Neural cell (in vitro differentiated cells): Measurements from ENCODE around the gene SLC8A1. TPM values are rescaled to one million over a fixed set of nuclear protein-coding genes. Genes with fewer than 3 reads are reported as not detected.

ENCODE experiments used
- H2AFZ ChIP-seq: fragments of 200-600, 300-800 bp; sonication (generic), shearing (Covaris generic); 2 replicates; pipeline ENCODE4 v1.6.0; 2014; ENCODE audit warnings: low read depth, mild to moderate bottlenecking, antibody characterized with exemption, low read length, moderate library complexity
- H3F3A ChIP-seq: fragments of 200-600 bp; shearing (Covaris generic); 2 replicates; pipeline ENCODE4 v1.6.1; 2016; ENCODE audit warnings: mild to moderate bottlenecking, moderate library complexity, mixed read lengths, antibody characterized with exemption, low read length; ENCODE audit not compliant: insufficient read depth, poor library complexity, severe bottlenecking
- H3K27ac ChIP-seq: fragments of 200-600, 300-800 bp; sonication (generic), shearing (Covaris generic); 2 replicates; pipeline ENCODE4 v1.5.1; 2014; ENCODE audit warnings: mild to moderate bottlenecking, low read length, moderate library complexity
- H3K27me3 ChIP-seq: fragments of 300-800, 200-600 bp; sonication (generic), shearing (Covaris generic); 2 replicates; pipeline ENCODE4 v1.6.0; 2014; ENCODE audit warnings: mild to moderate bottlenecking, low read depth, low read length, moderate library complexity; ENCODE audit not compliant: insufficient read depth
- H3K36me3 ChIP-seq: fragments of 300-800, 200-600 bp; sonication (generic), shearing (Covaris generic); 2 replicates; pipeline ENCODE4 v1.5.1; 2014; ENCODE audit warnings: mild to moderate bottlenecking, antibody characterized with exemption, low read length, moderate library complexity; ENCODE audit not compliant: insufficient read depth
- H3K4me2 ChIP-seq: fragments of 300-800, 200-600 bp; sonication (generic), shearing (Covaris generic); 2 replicates; pipeline ENCODE4 v1.6.0; 2014; ENCODE audit warnings: mild to moderate bottlenecking, low read length
- H3K4me3 ChIP-seq: fragments of 300-800, 200-600 bp; sonication (generic), shearing (Covaris generic); 2 replicates; pipeline ENCODE4 v1.5.1; 2014; ENCODE audit warnings: mild to moderate bottlenecking, low read length, moderate library complexity
- H3K79me2 ChIP-seq: fragments of 200-600 bp; shearing (Covaris generic); replicated peaks from 2 replicates; pipeline ENCODE4 v1.6.0; 2014; ENCODE audit warnings: mild to moderate bottlenecking, low read length, moderate library complexity; ENCODE audit not compliant: insufficient read depth
- H3K9ac ChIP-seq: fragments of 300-800, 200-600 bp; sonication (generic), shearing (Covaris generic); 2 replicates; pipeline ENCODE4 v1.6.1; 2016; ENCODE audit warnings: mild to moderate bottlenecking, low read length, mixed read lengths
- H3K9me2 ChIP-seq: fragments of 200-600 bp; shearing (Covaris generic); 2 replicates; pipeline ENCODE4 v1.6.1; 2016; ENCODE audit warnings: mild to moderate bottlenecking, low read length, mixed read lengths; ENCODE audit not compliant: insufficient read depth
- H3K9me3 ChIP-seq: fragments of 200-600, 300-800 bp; sonication (generic), shearing (Covaris generic); 2 replicates; pipeline ENCODE4 v1.6.1; 2016; ENCODE audit warnings: mild to moderate bottlenecking, mixed run types, low read length, moderate library complexity, mixed read lengths
- H4K20me1 ChIP-seq: fragments of 200-600 bp; shearing (Covaris generic); 2 replicates; pipeline ENCODE4 v1.6.1; 2016; ENCODE audit warnings: mild to moderate bottlenecking, mixed run types; ENCODE audit not compliant: insufficient read depth
- EZH2 ChIP-seq: fragments of 200-600, 300-800 bp; shearing (Covaris generic), sonication (generic); IDR thresholded peaks from 2 replicates; pipeline ENCODE4 v1.6.1; 2014; ENCODE audit warnings: antibody characterized with exemption, low read length, borderline replicate concordance, mild to moderate bottlenecking; ENCODE audit not compliant: insufficient read depth, poor library complexity, severe bottlenecking
- MXI1 ChIP-seq: fragments of 450-650 bp; conservative IDR thresholded peaks from 2 replicates; pipeline ENCODE4 v1.6.1; 2014; ENCODE audit warnings: antibody characterized with exemption, mild to moderate bottlenecking; ENCODE audit not compliant: poor library complexity, severe bottlenecking
- POLR2AphosphoS5 ChIP-seq: IDR thresholded peaks from 2 replicates; pipeline ENCODE4 v1.6.1; 2012
- RAD21 ChIP-seq: fragments of 450-650 bp; conservative IDR thresholded peaks from 2 replicates; pipeline ENCODE4 v1.6.1; 2014; ENCODE audit warnings: antibody characterized with exemption, mild to moderate bottlenecking, moderate library complexity
- SMC3 ChIP-seq: fragments of 450-650 bp; conservative IDR thresholded peaks from 2 replicates; pipeline ENCODE4 v1.6.1; 2014; ENCODE audit warnings: antibody characterized with exemption, mild to moderate bottlenecking, moderate library complexity; ENCODE audit not compliant: poor library complexity
- TAF1 ChIP-seq: IDR thresholded peaks from 2 replicates; pipeline ENCODE4 v1.6.1; 2012; ENCODE audit warnings: low read depth
- polyA plus RNA-seq: library from polyadenylated mRNA; depleted of rRNA; stranded (reverse); fragments of >200 nt; gene quantifications from 2 replicates; pipeline ENCODE4 v1.2.3, GENCODE V29; 2014
- TF ChIP-seq, protein P1 (sequence below): IDR thresholded peaks from 2 replicates; pipeline ENCODE4 v1.6.1; 2012; ENCODE audit warnings: borderline replicate concordance
- TF ChIP-seq, protein P2 (sequence below): fragments of 450-650 bp; IDR thresholded peaks from 2 replicates; pipeline ENCODE4 v1.5.1; 2014; ENCODE audit warnings: antibody characterized with exemption, mild to moderate bottlenecking, moderate library complexity; ENCODE audit not compliant: poor library complexity, severe bottlenecking

Gene SLC8A1
- polyA plus RNA-seq, 1 donor from 2014 or later = 18.7 TPM

DNA sequence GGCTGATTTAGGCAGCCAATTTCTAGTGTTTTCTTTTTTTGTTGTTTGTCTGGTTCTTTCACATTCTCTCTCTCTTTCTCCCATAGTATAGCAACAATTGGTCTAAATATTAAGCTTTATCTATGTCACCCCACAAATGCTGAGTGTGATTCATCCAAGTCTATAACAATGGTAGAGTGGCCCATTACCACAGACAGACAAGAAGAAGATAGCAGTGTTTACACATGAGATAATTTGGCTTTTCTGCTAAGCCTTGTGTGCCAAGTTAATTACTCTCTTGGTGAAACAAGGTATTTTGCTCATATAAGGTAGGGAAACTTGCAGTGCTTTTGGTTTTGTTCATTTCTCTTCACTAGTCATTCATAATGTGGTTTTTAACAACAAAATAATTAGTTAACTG lies 166.5 kb downstream of the SLC8A1 start:
- no peaks in the 10 kb centered on the region for H3K27me3 ChIP-seq
- no peaks in the 10 kb centered on the region for H3K9me2 ChIP-seq
- H2AFZ ChIP-seq = no peak overlapping the region
- H3K27ac ChIP-seq = no peak overlapping the region
- H3K9me3 ChIP-seq = no peaks in the 10 kb centered on the region
- H3K36me3 ChIP-seq = no peaks in the 10 kb centered on the region
- H3K79me2 ChIP-seq = no peaks in the 10 kb centered on the region
- H3K9ac ChIP-seq = no peak overlapping the region
- no peaks in the 10 kb centered on the region for H4K20me1 ChIP-seq
- H3K4me2 ChIP-seq = no peak overlapping the region
- H3K4me3 ChIP-seq = no peak overlapping the region
- H3F3A ChIP-seq = no peaks in the 10 kb centered on the region
- TF ChIP-seq EZH2 (no peak), SMC3 (no peak), POLR2AphosphoS5 (no peak), MXI1 (no peak)
- TF ChIP-seq, protein P1, sequence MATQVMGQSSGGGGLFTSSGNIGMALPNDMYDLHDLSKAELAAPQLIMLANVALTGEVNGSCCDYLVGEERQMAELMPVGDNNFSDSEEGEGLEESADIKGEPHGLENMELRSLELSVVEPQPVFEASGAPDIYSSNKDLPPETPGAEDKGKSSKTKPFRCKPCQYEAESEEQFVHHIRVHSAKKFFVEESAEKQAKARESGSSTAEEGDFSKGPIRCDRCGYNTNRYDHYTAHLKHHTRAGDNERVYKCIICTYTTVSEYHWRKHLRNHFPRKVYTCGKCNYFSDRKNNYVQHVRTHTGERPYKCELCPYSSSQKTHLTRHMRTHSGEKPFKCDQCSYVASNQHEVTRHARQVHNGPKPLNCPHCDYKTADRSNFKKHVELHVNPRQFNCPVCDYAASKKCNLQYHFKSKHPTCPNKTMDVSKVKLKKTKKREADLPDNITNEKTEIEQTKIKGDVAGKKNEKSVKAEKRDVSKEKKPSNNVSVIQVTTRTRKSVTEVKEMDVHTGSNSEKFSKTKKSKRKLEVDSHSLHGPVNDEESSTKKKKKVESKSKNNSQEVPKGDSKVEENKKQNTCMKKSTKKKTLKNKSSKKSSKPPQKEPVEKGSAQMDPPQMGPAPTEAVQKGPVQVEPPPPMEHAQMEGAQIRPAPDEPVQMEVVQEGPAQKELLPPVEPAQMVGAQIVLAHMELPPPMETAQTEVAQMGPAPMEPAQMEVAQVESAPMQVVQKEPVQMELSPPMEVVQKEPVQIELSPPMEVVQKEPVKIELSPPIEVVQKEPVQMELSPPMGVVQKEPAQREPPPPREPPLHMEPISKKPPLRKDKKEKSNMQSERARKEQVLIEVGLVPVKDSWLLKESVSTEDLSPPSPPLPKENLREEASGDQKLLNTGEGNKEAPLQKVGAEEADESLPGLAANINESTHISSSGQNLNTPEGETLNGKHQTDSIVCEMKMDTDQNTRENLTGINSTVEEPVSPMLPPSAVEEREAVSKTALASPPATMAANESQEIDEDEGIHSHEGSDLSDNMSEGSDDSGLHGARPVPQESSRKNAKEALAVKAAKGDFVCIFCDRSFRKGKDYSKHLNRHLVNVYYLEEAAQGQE = no peak
- TF ChIP-seq, protein P2, sequence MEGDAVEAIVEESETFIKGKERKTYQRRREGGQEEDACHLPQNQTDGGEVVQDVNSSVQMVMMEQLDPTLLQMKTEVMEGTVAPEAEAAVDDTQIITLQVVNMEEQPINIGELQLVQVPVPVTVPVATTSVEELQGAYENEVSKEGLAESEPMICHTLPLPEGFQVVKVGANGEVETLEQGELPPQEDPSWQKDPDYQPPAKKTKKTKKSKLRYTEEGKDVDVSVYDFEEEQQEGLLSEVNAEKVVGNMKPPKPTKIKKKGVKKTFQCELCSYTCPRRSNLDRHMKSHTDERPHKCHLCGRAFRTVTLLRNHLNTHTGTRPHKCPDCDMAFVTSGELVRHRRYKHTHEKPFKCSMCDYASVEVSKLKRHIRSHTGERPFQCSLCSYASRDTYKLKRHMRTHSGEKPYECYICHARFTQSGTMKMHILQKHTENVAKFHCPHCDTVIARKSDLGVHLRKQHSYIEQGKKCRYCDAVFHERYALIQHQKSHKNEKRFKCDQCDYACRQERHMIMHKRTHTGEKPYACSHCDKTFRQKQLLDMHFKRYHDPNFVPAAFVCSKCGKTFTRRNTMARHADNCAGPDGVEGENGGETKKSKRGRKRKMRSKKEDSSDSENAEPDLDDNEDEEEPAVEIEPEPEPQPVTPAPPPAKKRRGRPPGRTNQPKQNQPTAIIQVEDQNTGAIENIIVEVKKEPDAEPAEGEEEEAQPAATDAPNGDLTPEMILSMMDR = no peak

DNA sequence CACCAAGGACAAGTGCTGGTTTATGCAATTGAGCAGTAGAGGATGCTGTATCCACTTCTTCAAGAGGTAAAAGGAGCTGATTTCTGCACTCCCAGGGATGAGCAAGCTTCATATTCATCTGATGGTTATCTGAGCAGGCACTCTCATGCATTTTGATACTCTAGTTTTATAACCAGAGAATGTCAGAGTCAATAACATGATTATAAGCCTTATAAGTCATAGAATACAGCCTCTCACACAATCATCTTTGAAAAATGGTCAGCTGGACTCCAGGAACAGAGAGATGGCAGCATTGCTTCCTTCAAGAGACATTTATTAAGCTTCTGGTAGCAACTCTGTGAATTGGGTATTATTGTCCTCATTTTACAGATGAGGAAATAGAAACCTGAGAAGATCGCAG lies 167.1 kb downstream of the SLC8A1 start:
- H3K9ac ChIP-seq = no peak overlapping the region
- H3K79me2 ChIP-seq = no peaks in the 10 kb centered on the region
- no peak overlapping the region for H3K4me3 ChIP-seq
- H3K9me2 ChIP-seq = no peaks in the 10 kb centered on the region
- H3F3A ChIP-seq = no peaks in the 10 kb centered on the region
- no peaks in the 10 kb centered on the region for H3K36me3 ChIP-seq
- H3K27me3 ChIP-seq = no peaks in the 10 kb centered on the region
- H3K4me2 ChIP-seq = no peak overlapping the region
- H3K9me3 ChIP-seq = no peaks in the 10 kb centered on the region
- no peak overlapping the region for H2AFZ ChIP-seq
- TF ChIP-seq, protein P2 = peak; percentile 27
- TF ChIP-seq RAD21 = no peak
- no peak for TF ChIP-seq EZH2
- TF ChIP-seq TAF1 = no peak
- no peak for TF ChIP-seq MXI1
- TF ChIP-seq SMC3 = no peak
- H4K20me1 ChIP-seq = no peaks in the 10 kb centered on the region
- no peak overlapping the region for H3K27ac ChIP-seq
